Activated CD4-positive, alpha-beta T cell treated with anti-CD3 and anti-CD28 coated beads, Interleukin-2, amount 50 U/mL, for 16 hours (primary cell): ENCODE measurements around the gene TSC22D2.

ENCODE experiments used
- DNase-seq: peaks from one replicate; pipeline ENCODE4 v3.0.0-alpha.2; 2020

The TSC22D2 gene

DNA sequence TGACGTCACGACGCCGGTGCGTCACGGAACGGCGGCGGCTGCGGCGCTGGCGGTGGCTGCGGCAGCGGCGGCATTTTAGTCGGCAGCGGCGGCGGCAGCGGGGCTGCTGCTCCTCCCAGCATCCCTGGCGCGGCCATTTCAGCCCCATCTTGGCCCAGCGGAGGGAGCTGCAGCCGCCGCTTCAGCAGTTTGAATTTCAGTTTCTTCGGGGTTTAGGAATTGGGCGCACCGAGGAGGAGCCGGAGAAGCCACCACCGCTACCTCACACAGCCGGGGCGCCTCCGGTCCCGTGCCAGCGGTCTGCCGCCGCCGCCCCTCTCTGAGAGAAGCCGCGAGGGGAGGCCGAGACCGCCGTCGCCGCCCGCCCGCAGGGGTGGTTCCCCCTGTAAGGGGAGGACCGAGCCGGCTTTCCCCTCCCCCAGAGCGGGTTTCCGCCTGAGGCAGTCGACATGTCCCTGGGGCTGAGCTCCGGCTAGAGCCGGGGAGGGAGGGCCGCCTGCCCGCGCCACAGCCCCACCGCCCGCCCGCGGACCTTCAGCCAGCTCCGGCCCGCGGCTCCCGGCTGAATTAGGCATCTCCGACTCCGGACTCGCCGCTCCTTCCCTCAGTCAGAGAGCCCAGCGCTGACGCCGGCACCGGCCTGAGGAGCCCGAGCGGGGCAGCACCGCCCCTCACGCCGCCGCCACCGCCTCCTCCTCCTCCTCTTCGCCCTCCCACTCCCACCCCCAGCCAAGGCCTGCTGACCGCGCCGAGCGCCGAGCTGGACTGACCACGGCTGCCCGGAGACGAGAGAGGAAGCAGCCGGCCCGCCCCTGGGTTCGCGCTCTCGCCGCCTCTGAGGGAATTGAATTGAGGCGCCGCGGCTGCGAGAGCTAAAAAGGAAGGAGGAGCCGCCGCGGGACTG lies at the start of gene TSC22D2:
TSS of gene TSC22D2 (plus strand) at position 78 of the 904 bp plus-strand sequence. CDS start 1,053 bp downstream, outside the sequence.
- peak; percentile 93 for DNase-seq

DNA sequence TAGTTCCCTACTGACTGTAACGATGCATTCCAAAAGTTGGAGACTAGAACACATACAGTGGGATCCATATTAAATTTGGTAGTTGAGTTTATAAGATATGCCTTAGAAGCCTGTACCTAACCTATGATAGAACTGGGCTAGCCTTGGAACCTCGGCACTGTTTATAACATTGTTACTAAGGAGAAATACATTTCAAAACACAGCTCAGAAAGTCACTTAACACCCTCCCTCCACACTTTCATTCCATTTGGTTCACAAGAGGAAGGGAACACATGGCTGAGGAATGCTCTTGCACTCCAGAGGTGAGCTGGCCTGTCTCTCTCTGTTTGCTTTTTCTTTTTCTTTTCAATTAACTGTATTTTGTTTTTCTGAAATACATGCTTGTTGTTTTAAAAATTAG lies 48.7 kb upstream of the TSC22D2 start:
- DNase-seq, result no peak

DNA sequence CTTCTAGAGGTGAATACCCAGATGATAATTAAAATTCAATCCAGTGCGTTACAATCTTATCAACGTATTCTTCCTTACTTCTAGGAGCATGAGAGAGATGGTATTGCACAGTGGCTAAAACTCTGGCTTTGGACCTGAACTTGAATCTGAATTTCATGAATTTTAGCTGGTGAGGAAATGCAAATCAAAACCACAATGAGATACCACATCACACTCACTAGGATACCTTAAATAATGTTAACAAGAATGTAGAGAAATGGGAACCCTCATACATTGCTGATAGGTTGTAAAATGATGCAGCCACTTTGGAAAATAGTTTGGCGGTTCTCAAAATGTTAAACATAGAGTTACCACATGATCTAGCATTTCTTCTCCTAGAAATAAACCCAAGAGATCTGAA lies 47.1 kb upstream of the TSC22D2 start:
- DNase-seq, result no peak

DNA sequence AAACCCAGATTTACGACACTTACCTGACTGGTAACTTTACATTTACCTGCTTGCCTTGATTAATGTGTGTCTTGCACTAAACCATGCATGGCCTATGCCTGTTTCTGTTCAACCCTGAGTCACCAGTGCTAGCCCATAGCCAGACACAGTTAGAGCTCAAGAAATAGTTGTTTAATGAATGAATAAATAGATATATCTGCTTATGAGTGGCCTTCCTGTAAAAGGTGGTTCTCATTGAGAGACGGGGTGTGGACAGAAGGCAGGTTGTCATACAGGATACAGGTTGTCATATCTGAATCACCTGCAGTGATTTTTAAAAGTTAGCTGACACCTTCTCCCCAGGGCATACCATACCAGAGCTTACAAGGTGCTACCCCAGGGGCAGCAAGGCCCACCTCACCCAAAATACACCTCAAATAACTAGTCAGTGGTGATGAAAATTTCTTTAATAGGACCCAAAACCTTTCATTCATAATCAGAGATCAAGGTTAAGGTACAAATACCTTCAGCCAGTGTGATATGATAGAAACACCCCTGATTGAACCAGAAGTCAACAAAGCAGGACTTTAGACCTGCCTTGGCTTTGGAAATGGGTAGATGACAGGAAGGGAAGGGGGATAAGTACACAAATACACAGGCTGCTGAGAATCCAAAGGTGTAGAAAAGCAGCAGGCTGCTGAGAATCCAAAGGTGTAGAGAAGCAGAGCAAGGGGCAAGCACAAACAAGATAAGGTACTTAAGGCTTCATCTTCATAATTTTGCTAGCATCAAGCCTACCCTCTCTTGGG lies 45.4 kb upstream of the TSC22D2 start:
- DNase-seq, result no peak

DNA sequence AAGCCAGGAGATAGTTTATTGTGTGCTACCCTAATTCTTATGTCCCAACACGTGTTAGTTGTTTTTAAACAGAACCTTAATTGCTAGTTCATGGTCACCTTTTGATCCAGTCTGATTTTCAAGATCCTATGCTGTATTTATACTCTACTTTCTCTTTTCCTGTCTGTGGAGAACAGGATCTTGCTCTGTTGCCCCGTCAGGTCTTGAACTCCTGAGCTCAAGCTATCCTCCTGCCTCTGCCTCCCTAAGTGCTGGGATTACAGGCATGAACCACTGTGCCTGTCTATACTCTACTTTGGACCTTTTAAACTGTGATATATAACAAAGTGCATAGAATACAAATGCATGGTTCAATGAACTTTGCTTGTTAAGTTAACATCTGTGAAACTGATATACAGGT lies 44.7 kb upstream of the TSC22D2 start:
- DNase-seq, result no peak

DNA sequence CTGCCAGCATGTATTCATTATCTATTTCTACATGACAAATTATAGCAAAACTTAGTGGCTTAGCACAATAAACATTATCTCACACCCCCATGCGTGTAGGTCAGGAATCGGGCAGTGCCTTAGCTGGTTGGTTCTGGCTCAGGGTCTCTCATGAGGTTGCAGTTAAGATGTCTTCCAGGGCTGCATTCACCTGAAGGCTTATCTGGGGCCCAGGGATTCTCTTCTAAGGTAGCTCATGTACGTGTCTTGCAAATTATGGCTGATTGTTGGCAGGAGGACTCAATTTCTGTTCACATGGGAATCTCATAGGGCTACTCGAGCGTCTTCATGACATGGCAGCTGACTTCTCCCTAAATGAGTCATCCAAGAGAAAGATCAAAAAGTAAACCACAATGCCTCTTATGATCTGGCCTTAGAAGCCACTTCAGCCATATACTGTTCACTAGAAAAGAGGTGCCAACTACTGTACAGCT lies 42.9 kb upstream of the TSC22D2 start:
- peak; percentile 23 for DNase-seq

DNA sequence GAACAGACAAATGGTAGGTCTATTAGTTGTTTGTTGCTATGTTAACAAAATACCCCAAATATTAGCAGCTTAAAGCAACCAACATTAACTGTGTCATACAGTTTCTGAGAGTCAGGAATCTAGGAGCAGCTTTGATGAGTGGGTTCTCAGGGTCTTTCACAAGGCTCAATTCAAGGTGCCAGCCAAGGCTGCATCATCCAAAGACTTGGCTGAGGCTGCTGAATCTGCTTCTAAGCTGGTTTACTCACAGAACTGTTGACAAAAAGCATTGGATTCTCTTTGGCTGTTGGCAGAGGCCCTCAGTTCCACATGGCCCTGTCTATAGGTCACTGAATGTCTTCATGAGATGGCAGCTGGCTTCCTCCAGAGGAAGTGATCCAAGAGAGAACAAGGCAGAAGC lies 40.3 kb upstream of the TSC22D2 start:
- no peak for DNase-seq

DNA sequence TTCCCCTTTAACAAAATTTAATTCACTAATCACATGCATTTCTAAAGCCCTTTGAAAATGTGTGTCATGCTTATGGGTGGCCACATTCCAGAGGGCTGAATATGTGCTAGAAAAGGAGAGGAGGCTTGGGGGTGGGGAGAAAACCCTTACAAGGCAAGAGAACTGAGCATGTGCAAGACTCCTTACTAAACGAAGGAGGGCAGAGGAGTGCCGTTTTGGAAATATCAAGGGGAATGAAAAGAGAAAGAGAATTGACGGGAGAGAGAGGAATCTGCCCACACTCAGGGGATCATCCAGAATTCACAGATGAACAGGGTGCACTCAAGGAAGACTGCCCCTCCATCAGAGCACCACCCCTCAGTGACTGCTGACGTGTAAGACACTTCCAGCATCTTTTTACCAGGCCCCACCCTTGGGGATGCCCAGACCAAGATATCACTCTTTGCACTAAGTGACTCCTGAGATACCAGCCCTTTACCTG lies 37.9 kb upstream of the TSC22D2 start:
- no peak for DNase-seq

DNA sequence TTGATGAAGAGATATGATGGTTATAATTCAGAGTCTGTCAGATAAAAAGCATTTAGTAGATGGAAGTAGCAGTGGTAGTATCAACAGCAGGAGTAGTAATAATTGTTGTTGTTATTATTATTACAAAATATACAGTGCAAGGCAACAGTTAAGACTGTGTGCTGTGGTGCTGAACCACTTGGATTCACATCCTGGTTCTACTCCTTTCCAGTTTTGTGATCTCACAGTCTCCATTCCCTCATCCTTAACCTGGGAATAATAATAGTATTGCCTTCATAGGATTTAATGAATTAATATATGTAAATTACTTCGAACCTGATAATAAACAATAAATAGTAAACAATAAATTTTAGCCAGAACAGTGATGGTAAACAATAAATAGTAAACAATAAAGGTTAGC lies 37.1 kb upstream of the TSC22D2 start:
- no peak for DNase-seq

DNA sequence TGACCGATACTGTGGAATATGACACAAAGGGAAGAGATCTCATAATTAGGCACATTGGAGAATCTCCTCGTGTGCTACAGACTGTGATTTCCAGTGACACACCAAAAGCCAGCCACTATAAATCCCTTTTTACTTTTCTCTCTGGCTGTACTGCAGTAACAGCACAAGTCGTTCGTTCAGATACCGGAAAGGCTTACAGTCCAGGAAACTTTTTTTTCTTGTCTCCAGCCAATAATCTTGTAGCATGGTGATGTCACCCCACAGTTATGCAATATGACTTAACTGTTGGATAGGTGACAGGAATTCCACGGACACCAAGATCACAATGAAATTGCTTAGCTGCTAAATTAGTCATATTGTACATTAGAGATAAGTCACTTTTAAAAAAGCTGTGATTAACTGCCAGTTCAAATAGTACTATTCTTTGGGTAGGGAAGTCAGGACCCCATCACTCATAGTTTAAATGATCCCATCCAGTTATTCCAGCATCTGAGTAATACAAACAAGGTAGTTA lies 36.3 kb upstream of the TSC22D2 start:
- no peak for DNase-seq

DNA sequence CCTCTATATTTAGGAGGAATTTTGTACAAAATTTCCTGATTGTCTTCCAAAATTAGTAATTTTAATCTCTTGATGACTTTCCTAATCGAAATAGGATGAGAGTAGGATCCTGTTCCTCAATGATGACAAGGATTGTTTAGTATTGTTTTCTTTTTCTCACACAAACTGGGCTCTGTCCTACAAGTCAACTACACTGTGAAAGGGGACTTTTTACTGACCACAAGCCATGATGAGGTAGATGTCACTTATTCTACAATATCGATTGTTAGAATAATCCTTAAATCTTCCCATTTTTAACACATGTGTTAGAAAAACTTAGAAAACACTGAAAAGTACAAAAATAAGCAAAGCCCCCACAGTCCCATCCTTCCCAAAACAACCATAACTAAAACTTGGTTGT lies 35.8 kb upstream of the TSC22D2 start:
- DNase-seq, result no peak

DNA sequence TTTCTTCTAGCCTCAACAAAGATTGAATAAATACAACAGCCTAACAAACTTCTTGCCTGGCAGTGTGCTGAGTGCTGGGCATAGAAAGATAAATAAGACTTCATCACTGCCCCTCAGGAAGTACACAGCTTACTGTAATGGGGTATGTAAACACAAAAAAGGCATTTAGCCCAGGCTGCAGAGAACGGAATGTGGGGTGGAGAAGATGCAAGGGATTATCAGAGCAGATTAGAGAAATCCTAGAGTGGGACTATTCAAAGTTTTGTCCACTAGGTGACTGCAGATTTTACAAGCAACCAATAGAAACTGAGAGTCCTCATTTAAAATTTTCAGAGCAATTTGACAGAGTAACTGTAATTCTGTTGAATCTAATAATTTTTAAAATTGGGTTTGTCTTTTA lies 35.4 kb upstream of the TSC22D2 start:
- no peak for DNase-seq

DNA sequence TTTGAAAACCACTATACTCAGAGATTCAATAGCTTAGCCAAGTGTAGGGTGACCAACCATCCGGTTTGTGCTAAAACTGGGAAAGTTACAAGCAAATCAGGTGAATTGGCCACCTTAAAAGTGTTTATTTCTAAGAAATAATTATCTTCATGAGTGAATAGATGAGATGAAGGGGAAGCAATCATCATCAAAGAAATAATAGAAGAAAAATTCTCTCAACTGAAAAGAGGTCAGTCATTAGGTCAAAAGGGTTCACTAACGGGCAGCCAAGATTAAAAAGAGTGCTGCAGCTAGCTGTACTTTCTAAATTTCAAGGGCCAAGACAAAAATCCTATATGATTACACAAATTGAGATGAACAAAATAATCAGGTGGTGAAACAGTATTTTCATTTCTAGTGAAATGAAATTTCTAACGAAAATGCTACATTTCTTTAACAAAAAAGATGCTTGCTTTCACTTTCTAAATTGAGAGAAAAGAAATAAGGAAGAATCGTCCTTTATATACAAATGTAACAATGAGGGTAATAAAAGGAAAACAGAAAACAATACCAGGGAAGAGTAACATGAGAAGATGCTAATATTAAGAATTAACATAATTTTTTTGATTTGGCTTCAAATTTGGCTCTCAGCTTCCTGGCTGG lies 34.7 kb upstream of the TSC22D2 start:
- DNase-seq, result no peak

DNA sequence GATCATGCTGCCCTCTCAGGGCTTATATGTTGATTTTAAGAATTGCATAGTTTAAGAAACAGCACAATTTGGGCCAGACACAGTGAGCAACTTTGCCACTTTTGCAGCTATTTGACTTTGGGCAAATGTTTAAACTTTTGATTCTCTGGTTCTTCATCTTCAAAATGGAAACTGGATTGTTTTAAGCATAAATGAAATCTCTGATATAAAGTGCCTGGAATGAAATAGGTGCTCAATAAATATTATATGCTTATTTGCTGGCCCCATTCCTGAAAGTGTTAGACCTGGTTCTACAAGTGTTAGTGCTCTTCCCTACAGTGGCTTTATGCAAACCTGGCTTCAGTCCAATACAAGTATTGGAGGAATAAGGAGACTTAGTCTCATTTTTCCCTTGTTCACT lies 33.1 kb upstream of the TSC22D2 start:
- no peak for DNase-seq

DNA sequence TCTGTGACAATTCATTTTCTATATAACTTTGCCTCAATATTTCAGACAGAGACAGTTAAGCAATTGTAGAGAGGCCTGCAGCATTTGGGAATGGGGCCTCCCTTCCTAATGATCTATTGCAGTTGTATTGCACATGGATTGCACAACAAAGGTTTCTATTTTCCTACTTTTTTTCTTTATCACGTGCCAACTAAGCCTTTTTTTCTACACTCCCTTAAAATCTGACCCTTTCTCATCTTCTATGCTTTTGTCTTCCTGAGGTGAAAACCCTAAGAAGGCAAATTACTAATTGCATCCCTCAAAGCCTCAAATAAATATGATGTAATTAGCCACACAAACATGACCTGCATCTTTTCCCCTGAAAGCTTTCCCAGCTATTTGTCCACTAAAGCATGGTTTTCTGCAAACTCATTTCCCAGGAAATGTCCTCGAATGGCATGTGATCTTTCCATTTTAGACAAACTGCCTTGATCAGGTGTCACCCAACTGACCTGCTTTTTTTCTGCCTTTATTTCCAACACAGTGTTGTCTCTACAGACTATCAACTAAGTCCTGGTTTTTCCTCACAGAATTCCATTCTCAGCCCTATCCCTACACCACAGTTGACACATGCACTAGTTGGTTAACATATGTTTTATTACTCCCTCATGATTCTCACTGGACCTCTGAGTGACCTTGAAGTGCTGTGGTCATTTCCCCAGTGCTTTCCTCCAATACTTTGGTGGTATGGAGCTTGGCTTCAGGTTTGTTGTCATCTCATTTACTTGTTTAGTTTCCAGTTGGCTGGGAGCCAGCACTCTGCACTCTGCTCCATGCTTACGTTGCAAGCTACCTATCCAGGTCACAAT lies 31.9 kb upstream of the TSC22D2 start:
- DNase-seq, result no peak

DNA sequence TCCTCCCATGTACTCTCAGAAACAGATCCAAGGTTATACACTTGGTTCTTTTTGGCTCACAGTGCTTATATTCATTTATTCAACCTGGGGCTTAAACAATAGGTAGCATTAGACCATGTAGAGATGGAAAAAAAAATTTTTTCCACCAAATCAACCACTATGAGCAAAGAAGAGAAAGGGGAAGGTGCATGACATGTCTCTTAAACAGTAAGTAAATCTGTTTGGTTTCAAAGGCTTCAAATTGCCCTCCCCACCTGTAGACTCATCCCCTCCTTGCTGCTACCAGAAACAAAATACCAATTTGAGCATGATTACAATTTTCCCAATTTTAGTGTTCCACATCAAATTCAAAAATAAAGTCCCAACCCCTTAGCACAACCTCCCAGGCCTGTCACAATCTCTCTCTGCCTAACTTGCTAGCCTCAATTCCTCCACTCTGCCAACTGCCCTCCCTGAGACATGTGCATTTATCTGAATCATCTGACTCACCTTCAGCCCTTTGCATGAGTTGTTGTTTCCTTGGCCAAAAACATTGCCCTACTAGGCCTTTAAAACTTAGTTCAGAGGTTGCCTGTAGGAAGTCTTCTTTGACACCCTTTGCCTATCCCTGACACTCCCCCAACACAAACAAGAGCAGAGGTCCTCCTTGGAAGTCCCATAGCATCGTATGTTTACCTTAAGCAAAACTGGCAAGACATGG lies 30.3 kb upstream of the TSC22D2 start:
- DNase-seq, result no peak

DNA sequence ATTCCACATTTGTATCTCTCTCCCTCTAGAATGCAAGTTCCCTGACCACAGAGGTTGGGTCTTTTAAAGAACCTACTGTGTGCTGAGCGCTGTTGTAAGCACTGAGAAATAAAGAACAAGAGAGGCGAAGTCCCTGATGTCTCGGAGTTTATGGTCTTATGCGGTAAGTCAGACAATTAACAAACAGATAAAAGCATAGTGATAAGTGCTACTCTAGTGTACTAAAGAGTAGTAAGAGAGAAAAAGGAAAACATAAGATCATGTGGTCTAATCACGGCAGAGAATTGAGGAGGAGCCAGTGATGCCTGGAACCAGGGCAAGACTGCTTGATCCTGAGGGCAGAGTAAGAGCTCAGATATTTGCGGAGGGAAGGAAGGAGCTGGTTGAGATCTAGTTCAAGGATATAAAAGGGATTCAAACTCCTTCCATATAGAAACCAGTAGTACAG lies 29.8 kb upstream of the TSC22D2 start:
- no peak for DNase-seq

DNA sequence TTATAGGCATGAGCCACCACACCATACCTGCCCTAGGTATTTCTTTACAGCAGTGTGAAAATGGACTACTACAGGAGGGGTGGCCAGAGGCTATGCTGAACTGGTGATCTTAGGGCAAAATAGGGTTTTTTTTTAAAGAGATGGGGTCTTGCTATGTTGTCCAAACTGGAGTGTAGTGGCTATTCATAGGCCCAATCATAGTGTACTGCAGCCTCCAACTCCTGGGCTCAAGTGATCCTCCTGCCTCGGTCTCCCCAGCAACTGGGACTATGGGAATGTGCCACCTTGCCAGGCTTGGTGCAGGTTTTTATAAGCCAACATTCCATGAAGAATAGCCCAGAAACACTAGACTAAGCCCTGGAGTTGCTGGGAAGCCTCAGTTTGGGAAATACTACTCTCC lies 28.6 kb upstream of the TSC22D2 start:
- no peak for DNase-seq

DNA sequence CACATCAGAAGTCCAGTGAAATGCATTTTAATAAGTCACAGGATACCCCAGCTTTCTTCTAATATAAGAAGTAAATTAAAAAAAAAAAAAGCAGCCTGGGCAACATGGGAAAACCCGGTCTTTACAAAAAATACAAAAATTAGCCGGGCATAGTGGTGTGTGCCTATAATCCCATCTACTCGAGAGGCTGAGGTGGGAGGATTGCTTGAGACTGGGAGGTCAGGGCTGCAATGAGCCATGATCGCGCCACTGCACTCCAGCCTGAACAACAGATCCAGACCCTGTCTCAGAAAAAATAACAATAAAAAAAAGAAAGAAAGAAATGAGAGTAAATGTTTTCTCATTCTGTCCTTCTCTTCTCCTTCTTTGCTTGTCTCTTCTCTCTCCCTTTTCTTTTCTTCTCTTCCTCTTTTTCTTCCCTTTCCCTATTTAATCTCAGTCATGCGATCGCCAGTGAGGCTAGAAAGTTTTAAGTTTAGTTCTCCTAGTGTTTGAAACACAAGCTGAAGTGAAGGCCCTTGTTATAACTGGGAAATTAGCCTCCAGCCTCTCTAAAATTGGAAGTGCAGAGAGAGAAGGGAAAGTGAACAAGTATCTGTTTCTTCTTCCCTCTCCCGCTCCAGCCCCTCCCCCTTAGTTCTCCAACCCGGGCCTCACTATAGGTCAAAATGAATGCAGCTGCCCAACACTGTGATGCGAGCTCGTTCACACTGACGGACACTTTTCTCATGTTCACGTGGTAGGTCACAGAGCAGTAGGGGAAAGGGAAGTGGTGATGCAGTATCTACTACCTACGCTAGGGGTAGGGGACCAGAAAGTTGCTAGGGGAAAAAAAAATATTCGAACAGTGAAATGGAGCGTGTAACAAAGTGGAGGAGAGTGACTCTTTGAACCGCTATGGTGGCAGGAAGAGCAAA lies 23.5 kb upstream of the TSC22D2 start:
- peak; percentile 77 for DNase-seq
